ENCODE measurements around the gene DQX1. TPM values are rescaled to one million over a fixed set of nuclear protein-coding genes. Genes with fewer than 3 reads are reported as not detected.
A peak's percentile ranks its signal among the peaks of the same experiment; 100 is the strongest.

Gene DQX1, protein sequence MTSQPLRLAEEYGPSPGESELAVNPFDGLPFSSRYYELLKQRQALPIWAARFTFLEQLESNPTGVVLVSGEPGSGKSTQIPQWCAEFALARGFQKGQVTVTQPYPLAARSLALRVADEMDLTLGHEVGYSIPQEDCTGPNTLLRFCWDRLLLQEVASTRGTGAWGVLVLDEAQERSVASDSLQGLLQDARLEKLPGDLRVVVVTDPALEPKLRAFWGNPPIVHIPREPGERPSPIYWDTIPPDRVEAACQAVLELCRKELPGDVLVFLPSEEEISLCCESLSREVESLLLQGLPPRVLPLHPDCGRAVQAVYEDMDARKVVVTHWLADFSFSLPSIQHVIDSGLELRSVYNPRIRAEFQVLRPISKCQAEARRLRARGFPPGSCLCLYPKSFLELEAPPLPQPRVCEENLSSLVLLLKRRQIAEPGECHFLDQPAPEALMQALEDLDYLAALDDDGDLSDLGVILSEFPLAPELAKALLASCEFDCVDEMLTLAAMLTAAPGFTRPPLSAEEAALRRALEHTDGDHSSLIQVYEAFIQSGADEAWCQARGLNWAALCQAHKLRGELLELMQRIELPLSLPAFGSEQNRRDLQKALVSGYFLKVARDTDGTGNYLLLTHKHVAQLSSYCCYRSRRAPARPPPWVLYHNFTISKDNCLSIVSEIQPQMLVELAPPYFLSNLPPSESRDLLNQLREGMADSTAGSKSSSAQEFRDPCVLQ
- 1.2 to 1.9 TPM (median 1.3 TPM) in 3 replicates for total RNA-seq (2021)
- percentile 39 among the genes with signal in this experiment for Bru-seq, nascent RNA
- long read RNA-seq, experiment 1, partial matches to known transcripts = 0 of 1 reads
- long read RNA-seq, experiment 1, other reads (novel, unspliced or antisense) = 1 of 1 reads
- long read RNA-seq, experiment 2 = 0 reads
- long read RNA-seq, experiment 3 = 0 reads

GRCh38 chr2:74525717-74526648 is at the start of gene DQX1:
DQX1 (minus strand) TSS chr2:74526231; CDS start chr2:74525729, 502 bp downstream.
- Mint-ChIP-seq H3K4me3 (peak within 1 kb of the TSS; percentile 41), H3K9me3 (0 out of 2 replicates have a peak, but pooled peaks cover 3% of the 10 kb centered on the region), H3K4me1 (peaks cover 14% of the 10 kb centered on the region), H3K27ac (peak within 1 kb of the TSS; percentile 60; the same call in 1 of the 2 replicates), H3K27me3 (ENCODE audit: low read depth) (peaks cover 27% of the 10 kb centered on the region), H3K36me3 (peaks cover 21% of the 10 kb centered on the region)
- peak; percentile 98 for TF ChIP-seq ZNF317 (CRISPR knock-in tag; IDR thresholded peaks at IDR 0.05; ENCODE audit: borderline replicate concordance, low read depth)
- no peak for TF ChIP-seq SOX15 (CRISPR knock-in tag; IDR thresholded peaks at IDR 0.05)
- ChIA-PET CTCF (interaction anchor here (0.7 to 1.5 kb wide), 7 partner anchors 9 to 348 kb away, joined by 3 to 5 read pairs (median 4); partner anchors contain the start of genes CCDC142, MOB1A and TTC31), POLR2A (interaction anchor here (0.6 to 1.1 kb wide), 2 partner anchors 18 to 44 kb away, joined by 3 to 4 read pairs; partner anchors contain the start of genes CCDC142 and TTC31)
- peak; percentile 21 for ATAC-seq
- DNase-seq (ENCODE audit: low spot score) = no peak

- Mint-ChIP-seq H3K36me3 (no peaks in the 10 kb centered on the region), H3K4me3 (no peak overlapping the region), H3K9me3 (no peaks in the 10 kb centered on the region), H3K4me1 (peaks cover 10% of the 10 kb centered on the region), H3K27me3 (ENCODE audit: low read depth) (peaks cover 20% of the 10 kb centered on the region), H3K27ac (no peak overlapping the region)
- POLR2A ChIA-PET = no interaction called here
- TF ChIP-seq CDX4 (CRISPR knock-in tag; IDR thresholded peaks at IDR 0.05; ENCODE audit: borderline replicate concordance) (no peak), ATF3 (CRISPR knock-in tag; conservative IDR thresholded peaks at IDR 0.05) (no peak)
- CTCF ChIA-PET = interaction anchor here (3.9 kb wide), 1 partner anchor 11 kb away, joined by 14 read pairs; no protein-coding TSS in a partner anchor
- ATAC-seq (no peak), DNase-seq (ENCODE audit: low spot score) (no peak)
Observed at GRCh38 chr2:74575320-74575719, 49.3 kb upstream of the DQX1 start.

- Mint-ChIP-seq H3K4me3 (no peak overlapping the region), H3K27ac (no peak overlapping the region), H3K36me3 (no peaks in the 10 kb centered on the region), H3K9me3 (no peaks in the 10 kb centered on the region), H3K4me1 (peaks cover 10% of the 10 kb centered on the region), H3K27me3 (ENCODE audit: low read depth) (peaks cover 22% of the 10 kb centered on the region)
- ChIA-PET POLR2A (no interaction called here), CTCF (interaction anchor here (1.3 to 3.9 kb wide), 2 partner anchors 12 to 15 kb away, joined by 3 to 14 read pairs; no protein-coding TSS in a partner anchor)
- DNase-seq (ENCODE audit: low spot score) = no peak
- no peak; the same call in 1 of the 2 replicates for ATAC-seq
- TF ChIP-seq, protein P1, sequence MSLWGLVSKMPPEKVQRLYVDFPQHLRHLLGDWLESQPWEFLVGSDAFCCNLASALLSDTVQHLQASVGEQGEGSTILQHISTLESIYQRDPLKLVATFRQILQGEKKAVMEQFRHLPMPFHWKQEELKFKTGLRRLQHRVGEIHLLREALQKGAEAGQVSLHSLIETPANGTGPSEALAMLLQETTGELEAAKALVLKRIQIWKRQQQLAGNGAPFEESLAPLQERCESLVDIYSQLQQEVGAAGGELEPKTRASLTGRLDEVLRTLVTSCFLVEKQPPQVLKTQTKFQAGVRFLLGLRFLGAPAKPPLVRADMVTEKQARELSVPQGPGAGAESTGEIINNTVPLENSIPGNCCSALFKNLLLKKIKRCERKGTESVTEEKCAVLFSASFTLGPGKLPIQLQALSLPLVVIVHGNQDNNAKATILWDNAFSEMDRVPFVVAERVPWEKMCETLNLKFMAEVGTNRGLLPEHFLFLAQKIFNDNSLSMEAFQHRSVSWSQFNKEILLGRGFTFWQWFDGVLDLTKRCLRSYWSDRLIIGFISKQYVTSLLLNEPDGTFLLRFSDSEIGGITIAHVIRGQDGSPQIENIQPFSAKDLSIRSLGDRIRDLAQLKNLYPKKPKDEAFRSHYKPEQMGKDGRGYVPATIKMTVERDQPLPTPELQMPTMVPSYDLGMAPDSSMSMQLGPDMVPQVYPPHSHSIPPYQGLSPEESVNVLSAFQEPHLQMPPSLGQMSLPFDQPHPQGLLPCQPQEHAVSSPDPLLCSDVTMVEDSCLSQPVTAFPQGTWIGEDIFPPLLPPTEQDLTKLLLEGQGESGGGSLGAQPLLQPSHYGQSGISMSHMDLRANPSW (CRISPR knock-in tag; conservative IDR thresholded peaks at IDR 0.05; ENCODE audit: low read depth) = no peak
- TF ChIP-seq ZNF425 (CRISPR knock-in tag; conservative IDR thresholded peaks at IDR 0.05) (no peak), USF2 (CRISPR knock-in tag; IDR thresholded peaks at IDR 0.05) (no peak), ZMAT4 (CRISPR knock-in tag; IDR thresholded peaks at IDR 0.05) (no peak), KAT7 (CRISPR knock-in tag; IDR thresholded peaks at IDR 0.05; ENCODE audit: borderline replicate concordance) (no peak), PRRX2 (CRISPR knock-in tag; IDR thresholded peaks at IDR 0.05) (no peak), E2F4 (CRISPR knock-in tag; IDR thresholded peaks at IDR 0.05; ENCODE audit: borderline replicate concordance, low read depth) (no peak)
- TF ChIP-seq, protein P2, sequence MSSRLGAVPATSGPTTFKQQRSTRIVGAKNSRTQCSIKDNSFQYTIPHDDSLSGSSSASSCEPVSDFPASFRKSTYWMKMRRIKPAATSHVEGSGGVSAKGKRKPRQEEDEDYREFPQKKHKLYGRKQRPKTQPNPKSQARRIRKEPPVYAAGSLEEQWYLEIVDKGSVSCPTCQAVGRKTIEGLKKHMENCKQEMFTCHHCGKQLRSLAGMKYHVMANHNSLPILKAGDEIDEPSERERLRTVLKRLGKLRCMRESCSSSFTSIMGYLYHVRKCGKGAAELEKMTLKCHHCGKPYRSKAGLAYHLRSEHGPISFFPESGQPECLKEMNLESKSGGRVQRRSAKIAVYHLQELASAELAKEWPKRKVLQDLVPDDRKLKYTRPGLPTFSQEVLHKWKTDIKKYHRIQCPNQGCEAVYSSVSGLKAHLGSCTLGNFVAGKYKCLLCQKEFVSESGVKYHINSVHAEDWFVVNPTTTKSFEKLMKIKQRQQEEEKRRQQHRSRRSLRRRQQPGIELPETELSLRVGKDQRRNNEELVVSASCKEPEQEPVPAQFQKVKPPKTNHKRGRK (CRISPR knock-in tag; IDR thresholded peaks at IDR 0.05; ENCODE audit: borderline replicate concordance) = no peak
Observed at GRCh38 chr2:74573747-74574562, 47.9 kb upstream of the DQX1 start.

Data from WTC11 (cell line).